Measurements from ENCODE around the gene ZSWIM3.

ZSWIM3 gene

GRCh38 chr20:45925821-45926506 is 68.5 kb downstream of the ZSWIM3 start:
- FAIRE-seq, result no peak

GRCh38 chr20:45926731-45927070 is 69.3 kb downstream of the ZSWIM3 start:
- no peak for FAIRE-seq
- no peak for DNase-seq (ENCODE audit: insufficient read length, low spot score)

More at GRCh38 chr20:45925821-45926506, 68.5 kb downstream of the ZSWIM3 start:
- no peak for DNase-seq (ENCODE audit: insufficient read length, low spot score)

- DNase-seq (ENCODE audit: insufficient read length, low spot score), result no peak
- FAIRE-seq, result no peak
Observed at GRCh38 chr20:45927071-45927878, 69.9 kb downstream of the ZSWIM3 start.
